ENCODE measurements around the gene LHX3. TPM values are rescaled to one million over a fixed set of nuclear protein-coding genes. Genes with fewer than 3 reads are reported as not detected.

LHX3 gene
- total and polyA plus RNA-seq, 2 of the 8 experiments (the other 6 are each of a cell fraction or from before 2014, with no cell fraction given): 0.02 TPM; not detected in 1

DNA sequence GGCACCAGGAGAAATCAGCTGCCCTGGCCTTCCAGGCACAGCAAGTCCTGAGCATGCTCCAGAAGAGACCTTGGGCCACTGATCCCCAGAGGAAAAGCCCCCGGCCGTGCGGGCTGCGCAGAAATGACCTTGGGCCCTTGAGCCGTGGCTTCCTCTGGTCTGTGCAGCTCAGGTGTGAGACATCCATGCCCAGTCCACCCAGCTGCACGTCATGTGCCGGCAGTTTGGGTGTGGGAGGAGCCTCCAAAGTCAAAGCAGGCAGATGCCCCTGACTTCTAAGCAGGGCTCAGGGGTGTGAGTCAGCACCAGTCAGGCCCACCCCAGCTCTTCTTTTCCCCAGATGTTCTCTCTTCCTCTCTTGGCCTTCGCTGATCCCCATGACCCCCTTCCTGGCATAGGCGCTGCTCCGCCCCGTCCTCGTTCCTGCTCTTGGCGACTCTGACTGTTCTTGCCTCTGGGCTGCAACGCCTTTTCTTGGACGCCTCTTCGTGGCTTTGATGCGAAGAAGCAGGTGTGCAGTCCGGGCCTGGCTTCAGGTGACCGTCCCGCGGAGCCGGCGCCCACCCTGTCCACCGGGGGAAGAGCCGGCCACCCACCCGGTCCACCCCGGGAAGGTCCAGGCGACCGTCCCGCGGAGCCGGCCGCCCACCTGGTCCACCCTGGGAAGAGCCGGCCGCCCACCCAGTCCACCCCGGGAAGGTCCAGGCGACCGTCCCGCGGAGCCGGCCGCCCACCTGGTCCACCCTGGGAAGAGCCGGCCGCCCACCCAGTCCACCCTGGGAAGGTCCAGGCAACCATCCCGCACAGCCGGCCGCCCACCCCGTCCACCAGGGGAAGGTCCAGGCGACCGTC is 46.6 kb upstream of the LHX3 start:
- Histone ChIP-seq H3K18ac (ENCODE audit: extremely low read depth, low read length) (no peak overlapping the region; the same call in 1 of the 2 replicates), H3K23me2 (ENCODE audit: low read depth, low read length) (no peaks in the 10 kb centered on the region), H2AFZ (ENCODE audit: low read length) (no peak overlapping the region), H2AK5ac (ENCODE audit: low read depth, low read length) (no peak overlapping the region), H4K5ac (ENCODE audit: insufficient read length, low read depth, low read length) (no peak overlapping the region), H3K27ac (ENCODE audit: low read depth, low read length) (no peak overlapping the region), H3K9ac (replicated peaks in 1 of 4; ENCODE audit: extremely low read depth in 1 of 4, low read depth in 3 of 4, low read length in 3 of 4) (no peak overlapping the region), H3K9me3 (ENCODE audit: insufficient read depth in 2 of 2, low read depth in 1 of 2, low read length in 1 of 2) (no peaks in the 10 kb centered on the region), H3K56ac (replicated peaks; ENCODE audit: insufficient read length, low read depth, low read length) (no peak overlapping the region), H4K20me1 (replicated peaks in 1 of 2; ENCODE audit: control insufficient read depth in 1 of 2, insufficient read depth in 2 of 2, low read length in 2 of 2) (no peaks in the 10 kb centered on the region), H3K4me1 (replicated peaks in 1 of 4; ENCODE audit: control insufficient read depth in 3 of 4, insufficient read depth in 4 of 4, low read length in 3 of 4) (peaks cover 0 to 10% (median 4%) of the 10 kb centered on the region in 4 experiments; a peak in 5 of 7 replicates), H3K4me3 (ENCODE audit: extremely low read depth in 1 of 4, insufficient read depth in 2 of 4, low read depth in 3 of 4, low read length in 4 of 4) (no peak overlapping the region), H3K4ac (replicated peaks; ENCODE audit: insufficient read length, low read depth, low read length) (no peak overlapping the region), H2BK12ac (ENCODE audit: low read depth, low read length) (no peak overlapping the region), H4K8ac (ENCODE audit: extremely low read depth, insufficient read depth, low read length) (no peak overlapping the region), H2BK120ac (replicated peaks; ENCODE audit: low read depth, low read length) (no peak overlapping the region), H2BK20ac (ENCODE audit: low read length) (no peak overlapping the region), H3K23ac (ENCODE audit: insufficient read length) (no peak overlapping the region), H3K36me3 (ENCODE audit: control insufficient read depth in 2 of 4, insufficient read depth in 4 of 4, low read length in 3 of 4) (no peaks in the 10 kb centered on the region), H3K79me2 (ENCODE audit: control insufficient read depth in 1 of 2, insufficient read depth in 2 of 2, low read length in 2 of 2) (no peaks in the 10 kb centered on the region), H3K4me2 (ENCODE audit: insufficient read depth in 1 of 2, low read depth in 2 of 2, low read length in 2 of 2) (no peak overlapping the region), H3K14ac (ENCODE audit: insufficient read length) (no peak overlapping the region), H4K91ac (replicated peaks; ENCODE audit: insufficient read length, low read length) (no peak overlapping the region), H2BK5ac (ENCODE audit: low read depth, low read length) (no peak overlapping the region), H3K79me1 (ENCODE audit: low read depth, low read length) (no peaks in the 10 kb centered on the region), H2BK15ac (ENCODE audit: low read length) (no peak overlapping the region), H3K27me3 (replicated peaks in 1 of 4; ENCODE audit: control insufficient read depth in 3 of 4, extremely low read depth in 1 of 4, insufficient read depth in 3 of 4, low read length in 3 of 4) (peaks cover 0 to 2% (median 1%) of the 10 kb centered on the region in 4 experiments; a peak in 4 of 7 replicates)
- ChIA-PET CTCF (ENCODE audit: partially characterized antibody) (interaction anchor here (1.1 to 2.3 kb wide), 4 partner anchors 10 to 32 kb away, joined by 3 to 8 read pairs (median 4); no protein-coding TSS in a partner anchor), POLR2A (ENCODE audit: partially characterized antibody) (no interaction called here)
- 95% methylated on average over 40 of the region's 50 CpGs; no CpG with 5 or more reads in 1 of the 2 experiments for WGBS, 2 experiments (ENCODE audit: extremely low coverage in 1 of 2, insufficient coverage in 1 of 2, insufficient read length in 1 of 2, insufficient replicate concordance in 2 of 2, low coverage in 1 of 2, low lambda C conversion rate in 2 of 2, missing lambda C conversion rate in 1 of 2)
- no peak for FAIRE-seq
- no peak for DNase-seq (ENCODE audit: low read depth in 1 of 2, low spot score in 2 of 2)
- TF ChIP-seq TEAD4 (IDR thresholded peaks at IDR 0.05; ENCODE audit: low read depth, low read length): no peak

All from H1 (cell line).